Measurements from ENCODE around the gene IFIT1B.
"Not testable (repeated sequence)": the region's sequence is repeated elsewhere in the genome, so short reads cannot be mapped to it uniquely, and the experiment has no call there.

IFIT1B gene

DNA sequence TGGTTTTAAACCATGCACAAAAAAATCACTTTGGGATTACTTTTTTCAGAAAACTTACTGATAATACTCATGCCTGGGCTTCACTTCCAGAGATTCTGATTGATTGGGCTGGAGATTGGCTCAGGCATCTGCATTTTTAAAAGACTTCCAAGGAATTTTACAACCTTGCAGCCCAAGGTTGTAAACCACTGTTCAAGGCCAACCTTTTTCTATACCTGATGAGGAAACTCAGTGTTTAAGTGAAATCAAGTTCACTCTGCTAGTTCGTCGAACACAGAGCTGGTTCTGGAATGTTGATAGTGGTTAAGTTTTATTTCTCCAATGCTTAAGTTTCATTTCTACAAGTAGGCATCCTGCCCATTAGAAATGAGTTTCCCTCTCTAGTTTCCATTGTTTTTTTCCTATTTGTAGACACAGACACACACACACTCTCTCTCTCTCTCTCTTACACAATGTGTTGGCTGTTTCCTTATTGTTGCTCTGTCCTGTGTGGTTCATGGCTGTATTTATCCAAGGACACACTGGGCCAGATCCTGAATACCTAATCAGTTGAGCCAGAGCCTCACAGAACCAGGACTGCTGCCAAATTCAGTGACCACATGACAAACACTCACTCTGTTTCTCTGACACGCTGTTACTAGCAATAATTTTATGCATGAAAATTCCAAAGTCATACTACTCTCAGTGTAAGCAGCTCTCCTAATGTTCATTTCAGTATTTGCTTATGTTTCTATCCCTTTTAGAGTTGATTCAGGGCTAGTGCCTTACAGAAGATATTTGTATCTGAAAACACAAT lies 3.7 kb upstream of the IFIT1B start:
- no peak for TF ChIP-seq JUND (IDR thresholded peaks at IDR 0.05; ENCODE audit: low read depth)
- in situ Hi-C loops (cut with HindIII; ENCODE audit: low pct_unique_long_range_greater_than_20kb, low sequenced_read_pairs) = no loop called here
- peak in 1 of 2 experiments; percentile 33 for DNase-seq (ENCODE audit: low read depth in 1 of 2, low spot score in 1 of 2)

DNA sequence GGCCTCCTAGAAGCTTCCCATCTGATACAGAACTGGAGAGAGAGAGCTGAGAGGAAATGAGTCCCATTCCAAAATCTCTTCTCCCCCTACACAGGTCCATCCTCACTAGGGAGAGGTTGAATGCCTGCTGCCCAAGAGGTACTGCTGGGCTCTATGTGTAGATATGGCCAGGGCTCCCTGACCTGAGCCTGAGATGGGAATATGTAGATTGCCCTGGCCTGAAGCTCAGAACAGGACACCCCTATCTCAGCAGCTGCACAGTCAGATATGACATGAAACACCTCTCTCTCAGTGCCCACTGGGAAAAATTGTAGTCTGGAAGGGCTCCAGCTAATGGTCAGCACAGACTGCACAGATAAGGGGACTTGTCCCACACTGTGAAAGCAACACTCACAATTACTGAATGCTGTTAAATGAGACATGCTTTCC lies 3.1 kb upstream of the IFIT1B start:
- no peak for DNase-seq (ENCODE audit: low read depth in 1 of 2, low spot score in 1 of 2)
- no peak for TF ChIP-seq JUND (IDR thresholded peaks at IDR 0.05; ENCODE audit: low read depth)
- in situ Hi-C loops (cut with HindIII; ENCODE audit: low pct_unique_long_range_greater_than_20kb, low sequenced_read_pairs) = no loop called here

DNA sequence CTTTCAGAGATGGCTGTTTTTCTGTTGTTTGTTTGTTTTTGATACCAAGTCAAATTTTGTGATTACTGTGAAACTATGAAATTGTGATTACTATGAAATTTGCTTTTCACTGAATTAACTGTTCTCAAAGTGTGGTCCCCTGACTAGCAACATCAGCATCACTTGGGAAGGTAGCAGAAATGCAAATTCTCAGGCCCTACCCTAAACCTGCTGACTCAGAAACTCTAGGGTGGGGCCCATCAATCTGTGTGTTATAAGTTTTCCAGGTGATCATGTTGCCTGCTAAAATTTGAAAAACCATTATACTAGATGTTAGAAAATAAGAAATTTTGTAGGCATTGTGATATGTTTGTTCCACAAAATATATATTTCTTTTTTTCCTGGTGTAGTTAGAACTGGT lies 1.2 kb downstream of the IFIT1B start:
- in situ Hi-C loops (cut with HindIII; ENCODE audit: low pct_unique_long_range_greater_than_20kb, low sequenced_read_pairs) = no loop called here
- TF ChIP-seq JUND (IDR thresholded peaks at IDR 0.05; ENCODE audit: low read depth) = no peak
- no peak for DNase-seq (ENCODE audit: low read depth in 1 of 2, low spot score in 1 of 2)

DNA sequence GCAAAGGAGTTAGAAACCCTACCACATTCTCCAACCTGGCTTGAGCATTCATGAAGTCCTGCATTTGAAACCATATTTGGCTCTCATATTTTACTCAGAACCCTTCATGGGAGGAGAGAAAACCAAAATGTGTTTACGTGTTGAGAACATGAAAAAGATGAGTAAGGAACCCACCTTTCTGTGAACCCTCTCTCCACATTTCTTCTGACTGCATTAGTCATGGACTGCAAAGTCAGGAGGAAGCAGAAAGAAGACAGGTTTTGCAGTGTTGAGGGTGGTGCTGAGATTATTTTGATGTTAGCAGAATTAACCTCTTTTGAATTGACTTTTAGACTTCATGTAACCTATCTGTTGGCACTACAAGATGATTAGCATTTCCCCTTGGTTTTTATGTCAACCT lies 4.9 kb downstream of the IFIT1B start:
- no peak for TF ChIP-seq JUND (IDR thresholded peaks at IDR 0.05; ENCODE audit: low read depth)
- in situ Hi-C loops (cut with HindIII; ENCODE audit: low pct_unique_long_range_greater_than_20kb, low sequenced_read_pairs) = no loop called here
- DNase-seq (ENCODE audit: low read depth in 1 of 2, low spot score in 1 of 2) = no peak

DNA sequence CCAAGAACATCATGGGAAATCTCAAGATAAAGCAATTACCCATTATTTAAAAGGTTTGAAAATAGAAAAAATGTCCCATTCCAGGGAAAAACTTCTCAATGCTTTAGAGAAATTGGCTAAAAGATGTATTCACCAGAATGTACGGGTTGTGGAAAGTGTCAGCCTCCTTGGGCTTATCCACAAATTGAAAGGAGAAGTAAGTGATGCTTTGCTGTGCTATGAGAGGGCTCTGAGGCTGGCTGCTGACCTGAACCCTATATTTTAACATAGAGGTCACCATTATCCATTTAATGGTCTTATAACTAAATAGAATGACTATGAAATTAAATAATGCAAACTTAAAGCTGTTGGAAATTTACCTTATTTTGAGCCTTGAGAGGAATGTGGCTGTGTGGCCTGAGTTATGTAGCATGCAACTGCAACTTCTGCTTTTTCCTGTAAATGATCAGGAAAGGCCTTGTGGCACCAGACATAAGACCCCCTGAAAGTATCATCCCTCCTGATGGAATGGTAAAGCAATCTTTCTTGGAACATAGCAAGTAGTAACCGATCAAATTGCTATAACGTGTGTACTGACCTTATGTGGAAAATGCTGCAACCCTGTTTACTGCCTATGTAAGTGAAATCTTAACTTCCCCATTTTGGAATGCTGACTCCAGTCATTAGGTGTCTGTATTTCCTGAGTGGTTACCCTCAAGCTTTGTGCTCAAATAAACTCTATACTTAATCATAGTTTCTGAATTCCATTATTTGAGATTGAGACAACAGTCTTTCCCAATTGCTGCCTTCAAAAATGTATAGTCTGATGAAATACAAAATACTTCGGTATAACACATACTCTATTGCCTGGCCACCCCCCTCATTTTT lies 6.9 kb downstream of the IFIT1B start:
- in situ Hi-C loops (cut with HindIII; ENCODE audit: low pct_unique_long_range_greater_than_20kb, low sequenced_read_pairs) = no loop called here
- TF ChIP-seq JUND (IDR thresholded peaks at IDR 0.05; ENCODE audit: low read depth) = no peak
- DNase-seq (ENCODE audit: low read depth in 1 of 2, low spot score in 1 of 2) = no peak

DNA sequence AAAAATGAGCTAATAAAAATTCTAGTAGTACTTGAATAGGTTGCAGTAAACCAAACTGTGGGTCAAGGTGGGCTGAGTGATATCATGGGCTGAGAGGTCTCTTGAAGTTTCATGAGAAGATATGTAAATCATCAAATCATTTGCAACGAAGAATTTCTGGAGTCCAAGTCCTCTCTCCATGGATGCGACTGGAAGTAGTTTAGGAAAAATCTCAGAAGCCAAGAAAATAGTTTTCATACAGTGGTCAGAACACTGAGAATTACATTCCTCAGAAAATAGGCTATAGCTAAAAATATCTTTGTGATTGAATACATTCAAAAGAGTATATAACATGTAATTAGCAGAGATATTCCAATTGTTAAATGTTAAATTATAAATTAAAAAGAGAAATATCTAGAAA lies 10.9 kb downstream of the IFIT1B start:
- DNase-seq (ENCODE audit: low read depth in 1 of 2, low spot score in 1 of 2) = no peak
- in situ Hi-C loops (cut with HindIII; ENCODE audit: low pct_unique_long_range_greater_than_20kb, low sequenced_read_pairs) = no loop called here
- TF ChIP-seq JUND (IDR thresholded peaks at IDR 0.05; ENCODE audit: low read depth) = no peak

DNA sequence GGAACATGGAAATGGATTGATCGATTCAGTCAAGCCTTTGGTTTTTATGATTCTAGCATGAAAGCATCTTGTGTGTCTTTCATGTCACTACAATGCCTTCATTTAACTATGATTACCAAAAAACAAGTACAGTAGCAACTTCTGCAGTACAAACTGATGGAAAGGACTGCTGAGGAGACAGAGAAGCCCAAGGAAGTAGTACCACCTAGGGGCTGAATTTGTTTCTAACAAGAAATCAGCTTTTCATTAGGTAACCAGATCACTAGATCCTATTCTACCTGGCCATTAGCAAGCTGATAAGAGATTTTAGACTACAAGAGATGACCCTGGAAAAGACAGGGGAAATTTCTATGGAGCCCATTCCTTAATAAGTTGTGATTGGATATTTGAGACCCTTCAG lies 11.4 kb downstream of the IFIT1B start:
- in situ Hi-C loops (cut with HindIII; ENCODE audit: low pct_unique_long_range_greater_than_20kb, low sequenced_read_pairs) = no loop called here
- peak in 1 of 2 experiments; percentile 46 for DNase-seq (ENCODE audit: low read depth in 1 of 2, low spot score in 1 of 2)
- no peak for TF ChIP-seq JUND (IDR thresholded peaks at IDR 0.05; ENCODE audit: low read depth)

DNA sequence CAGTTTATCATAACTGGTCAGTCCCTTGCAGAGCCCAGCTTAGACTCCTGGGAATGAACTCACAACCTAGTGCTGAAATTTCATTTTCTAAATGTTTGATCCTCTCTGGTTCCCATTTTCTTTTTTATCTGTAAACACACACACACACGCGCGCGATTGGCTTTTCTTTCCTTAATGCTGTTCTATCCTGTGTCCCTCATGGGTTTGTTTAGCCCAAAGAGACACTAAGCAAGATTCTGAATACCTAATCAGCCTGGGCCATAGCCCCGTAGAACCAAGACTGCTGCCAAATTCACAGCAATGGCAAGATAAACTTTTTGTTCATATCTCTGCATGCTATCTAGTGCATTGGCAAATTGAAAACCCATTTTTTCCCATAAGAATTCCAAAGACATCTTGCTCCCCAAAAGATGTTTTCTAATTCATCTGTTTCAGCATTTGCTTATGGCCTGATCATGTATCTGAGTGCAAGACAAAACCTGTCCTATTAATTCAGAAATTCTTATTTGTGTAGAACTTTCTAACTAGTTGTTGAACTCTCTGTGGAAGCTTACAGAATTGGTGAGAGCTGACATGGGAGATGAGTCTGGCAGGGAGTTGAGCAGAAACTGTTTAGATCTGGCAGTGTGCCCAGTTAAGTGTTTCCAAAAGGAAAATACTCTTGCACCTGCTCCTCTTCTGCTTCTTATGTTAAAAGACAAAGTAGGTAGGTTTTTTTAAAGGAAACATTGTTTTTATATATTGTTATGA lies 12.8 kb downstream of the IFIT1B start:
- TF ChIP-seq JUND (IDR thresholded peaks at IDR 0.05; ENCODE audit: low read depth) = no peak
- in situ Hi-C loops (cut with HindIII; ENCODE audit: low pct_unique_long_range_greater_than_20kb, low sequenced_read_pairs) = no loop called here
- DNase-seq (ENCODE audit: low read depth in 1 of 2, low spot score in 1 of 2) = no peak

DNA sequence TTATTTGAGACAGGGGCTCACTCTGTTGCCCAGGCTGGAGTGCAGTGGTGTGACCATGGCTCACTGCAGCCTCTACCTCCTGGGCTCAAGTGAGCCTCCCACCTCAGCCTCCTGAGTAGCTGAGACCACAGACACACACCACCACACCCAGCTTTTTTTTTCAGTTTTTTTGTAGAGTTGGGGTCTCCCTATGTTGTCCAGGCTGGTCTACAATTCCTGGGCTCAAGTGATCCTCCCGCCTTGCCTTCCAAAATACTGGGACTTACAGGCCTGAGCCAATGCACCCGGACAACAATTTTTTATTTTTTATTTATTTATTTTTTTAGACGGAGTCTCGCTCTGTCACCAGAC lies 13.3 kb downstream of the IFIT1B start:
- DNase-seq (ENCODE audit: low read depth in 1 of 2, low spot score in 1 of 2); in situ Hi-C loops (cut with HindIII; ENCODE audit: low pct_unique_long_range_greater_than_20kb, low sequenced_read_pairs): not testable (repeated sequence)

DNA sequence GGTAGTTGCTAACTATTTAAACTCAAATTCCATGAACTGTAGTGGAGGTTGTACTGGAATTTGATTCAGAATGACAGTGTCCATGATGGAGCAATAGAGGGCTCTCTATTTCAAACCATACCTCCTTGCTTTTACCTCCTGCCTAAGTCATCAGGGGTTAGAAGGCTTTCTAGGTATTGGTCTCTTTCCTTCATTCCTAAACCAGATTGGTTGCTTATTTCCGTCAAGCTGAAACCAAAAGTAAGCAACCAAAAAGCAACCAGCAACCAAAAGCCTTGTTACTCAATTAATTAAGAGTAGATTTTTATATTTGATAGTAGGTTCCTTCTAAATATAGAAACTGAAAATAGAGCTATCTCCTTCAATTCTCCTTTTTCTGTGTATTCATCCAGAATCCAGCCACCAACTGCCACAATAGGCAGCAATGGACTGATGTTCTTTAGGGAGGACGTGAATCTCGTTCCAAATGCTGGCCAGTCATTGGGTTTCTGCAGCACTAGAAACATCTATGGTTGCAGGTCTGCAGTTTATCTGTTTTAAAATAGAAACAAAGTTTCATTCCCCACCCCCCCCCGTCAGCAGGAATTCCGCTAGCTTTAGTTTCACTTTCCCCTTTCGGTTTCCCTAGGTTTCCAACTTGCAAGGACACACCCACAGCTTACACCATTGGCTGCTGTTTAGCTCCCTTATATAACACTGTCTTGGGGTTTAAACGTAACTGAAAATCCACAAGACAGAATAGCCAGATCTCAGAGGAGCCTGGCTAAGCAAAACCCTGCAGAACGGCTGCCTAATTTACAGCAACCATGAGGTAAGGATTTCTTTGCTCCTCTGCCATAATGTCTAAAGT lies 14.3 kb downstream of the IFIT1B start, which contains the start of gene IFIT1:
Gene IFIT1, plus strand, starts transcription at position 717 of the 850 bp plus-strand sequence. Its CDS starts 90 bp downstream, at position 807.
- TF ChIP-seq JUND (IDR thresholded peaks at IDR 0.05; ENCODE audit: low read depth) = no peak
- DNase-seq (ENCODE audit: low read depth in 1 of 2, low spot score in 1 of 2) = peak; percentile 64 to 86
- in situ Hi-C loops (cut with HindIII; ENCODE audit: low pct_unique_long_range_greater_than_20kb, low sequenced_read_pairs) = no loop called here

DNA sequence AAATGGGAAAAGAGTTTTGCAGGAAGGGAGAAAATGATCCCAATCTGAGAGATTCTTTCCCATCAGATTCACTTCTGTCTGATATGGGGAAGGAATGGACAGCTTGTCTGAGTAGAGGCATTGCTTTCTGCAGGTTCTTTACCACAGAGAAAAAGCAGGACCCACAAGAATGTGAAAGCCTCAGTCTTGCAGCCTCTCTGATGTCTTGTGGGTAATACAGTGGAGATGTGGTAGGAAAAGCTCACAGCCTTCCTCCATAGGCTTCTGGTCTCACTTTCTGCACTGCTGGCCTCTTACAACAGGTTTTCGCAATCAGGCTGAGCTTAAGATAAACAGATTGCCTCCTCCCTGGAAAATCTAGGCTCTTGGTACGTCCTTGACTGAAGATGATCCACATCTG lies 15.1 kb downstream of the IFIT1B start:
- DNase-seq (ENCODE audit: low read depth in 1 of 2, low spot score in 1 of 2) = no peak
- in situ Hi-C loops (cut with HindIII; ENCODE audit: low pct_unique_long_range_greater_than_20kb, low sequenced_read_pairs) = no loop called here
- TF ChIP-seq JUND (IDR thresholded peaks at IDR 0.05; ENCODE audit: low read depth) = no peak

DNA sequence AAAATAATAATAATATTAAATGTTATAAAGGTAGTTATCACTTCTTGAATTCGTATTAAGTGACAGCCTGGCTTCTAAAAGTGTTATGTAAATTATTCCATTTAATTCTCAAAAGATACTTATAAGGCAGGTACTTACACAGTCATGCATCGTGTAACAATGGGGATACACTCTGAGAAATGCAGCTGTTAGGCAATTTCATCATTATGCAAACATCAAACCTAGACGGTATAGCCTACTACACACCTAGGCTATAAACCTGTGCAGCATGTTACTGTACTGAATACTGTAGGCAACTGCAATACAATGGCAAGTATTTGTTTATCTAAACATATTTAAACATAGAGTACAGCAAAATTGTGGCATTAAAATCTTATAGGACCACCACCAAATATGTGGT lies 16.0 kb downstream of the IFIT1B start:
- TF ChIP-seq JUND (IDR thresholded peaks at IDR 0.05; ENCODE audit: low read depth) = no peak
- in situ Hi-C loops (cut with HindIII; ENCODE audit: low pct_unique_long_range_greater_than_20kb, low sequenced_read_pairs) = no loop called here
- no peak for DNase-seq (ENCODE audit: low read depth in 1 of 2, low spot score in 1 of 2)

Measured in T47D (cell line).